HG02870 (cell line): ENCODE results near the gene ASCL4.

ENCODE experiments used
- ATAC-seq: cut with Tn5 transposase; IDR thresholded peaks from one replicate; pipeline ENCODE4 v1.9.1; 2021; ENCODE audit warnings: mild to moderate bottlenecking, moderate library complexity; ENCODE audit not compliant: unreplicated experiment

The ASCL4 gene

DNA sequence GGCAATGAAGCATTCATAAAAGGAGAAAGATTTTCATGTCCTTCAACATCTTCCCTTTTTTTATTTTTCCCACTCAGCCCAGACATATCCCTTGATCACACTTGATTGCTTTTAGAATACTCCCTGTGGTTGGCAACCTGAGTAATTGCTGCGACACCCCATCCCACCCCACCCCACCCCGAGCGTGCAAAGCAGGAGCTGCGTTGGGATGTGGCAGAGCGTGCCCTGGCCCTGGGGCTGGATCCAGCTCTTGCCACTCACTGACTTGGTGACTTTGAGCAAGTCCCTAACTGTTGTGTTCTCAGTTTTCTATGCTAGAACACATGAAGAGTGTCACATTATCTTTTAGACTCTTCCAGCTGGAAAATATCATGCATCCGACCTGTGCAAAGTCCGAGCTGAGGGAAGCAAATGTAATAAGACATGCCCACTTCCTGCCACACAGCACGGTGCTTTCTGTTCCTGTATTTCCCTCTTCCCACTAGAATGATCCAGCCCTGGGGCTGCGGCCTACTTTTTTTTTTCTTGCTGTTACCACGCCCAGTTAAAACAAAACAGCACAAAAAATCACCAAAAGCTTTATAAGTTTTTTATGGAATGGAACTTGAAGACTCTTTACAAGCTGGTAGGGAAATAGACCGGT is 4.0 kb downstream of the ASCL4 start:
- ATAC-seq = no peak

DNA sequence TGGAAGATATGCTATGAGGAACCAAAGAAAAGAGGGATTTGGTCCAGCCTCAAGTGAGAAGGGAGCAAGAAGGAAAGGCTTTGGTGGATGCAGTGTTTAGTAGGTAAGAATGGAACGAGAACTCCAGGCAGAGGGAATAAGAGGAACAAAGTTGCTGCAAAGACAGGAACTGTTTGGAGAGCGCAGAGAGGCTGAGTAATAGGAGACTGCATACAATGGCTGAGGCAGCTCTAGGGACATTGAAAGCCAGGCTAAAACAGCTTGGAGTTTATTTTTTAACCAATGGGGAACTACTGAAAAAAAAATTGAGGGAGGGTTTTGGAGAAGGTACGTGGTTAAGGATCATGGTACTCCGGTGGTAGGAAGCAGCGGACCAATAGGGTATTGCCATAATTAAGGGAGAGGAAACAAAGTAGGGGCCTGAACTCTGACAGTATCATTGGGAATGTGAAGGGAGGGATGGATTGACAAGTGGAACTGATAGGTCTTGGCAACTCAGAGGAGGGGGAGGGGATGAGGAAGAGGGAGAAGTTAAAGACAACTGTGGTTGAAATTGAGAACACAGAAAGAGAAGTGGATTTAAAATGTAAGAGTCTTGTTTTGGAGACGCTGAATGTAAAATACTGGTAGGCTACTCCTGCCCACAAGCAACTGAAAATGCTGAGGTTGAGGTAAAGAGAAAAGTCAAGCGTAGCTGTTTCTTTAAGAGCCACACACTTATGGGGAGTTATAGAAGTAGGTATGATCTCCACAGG is 4.8 kb downstream of the ASCL4 start:
- peak; percentile 74 for ATAC-seq

DNA sequence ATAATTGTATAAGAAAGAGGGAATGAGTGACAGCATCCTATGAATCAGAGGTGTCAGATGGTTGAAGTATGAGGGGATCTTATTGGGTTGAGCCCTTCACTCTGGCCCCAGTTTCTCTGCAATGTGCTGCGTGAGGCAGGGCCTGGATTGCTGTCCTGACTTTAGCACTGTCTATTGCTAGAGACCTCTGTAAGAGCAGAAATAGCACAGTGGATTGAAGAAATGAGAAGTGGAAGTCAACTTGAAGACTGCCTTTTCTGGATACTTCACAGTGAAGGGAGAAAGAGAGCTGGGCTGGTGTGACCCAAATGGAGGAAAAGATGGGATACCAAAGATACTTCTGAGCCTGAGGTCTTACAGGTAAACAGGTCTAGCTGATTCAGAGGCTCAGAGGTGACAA is 5.8 kb downstream of the ASCL4 start:
- ATAC-seq = no peak

DNA sequence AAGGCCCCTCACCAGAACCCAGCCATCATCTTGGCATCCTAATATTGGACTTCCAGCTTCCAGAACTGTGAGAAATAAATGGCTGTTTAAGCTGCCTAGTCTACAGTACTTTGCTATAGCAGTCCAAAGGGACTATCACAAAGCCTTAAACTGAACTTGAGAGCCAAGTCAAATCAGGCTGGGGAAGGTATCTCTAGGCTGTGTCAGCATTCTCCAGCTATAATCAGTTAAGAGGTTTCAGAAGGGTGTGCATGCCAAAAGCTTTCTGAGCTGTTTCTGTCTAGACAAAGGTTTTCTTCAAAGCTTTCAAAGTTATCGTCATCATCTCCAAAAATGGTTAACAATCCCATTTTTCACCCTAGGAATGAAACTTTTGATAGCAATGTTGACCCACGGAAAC is 7.6 kb downstream of the ASCL4 start:
- no peak for ATAC-seq

DNA sequence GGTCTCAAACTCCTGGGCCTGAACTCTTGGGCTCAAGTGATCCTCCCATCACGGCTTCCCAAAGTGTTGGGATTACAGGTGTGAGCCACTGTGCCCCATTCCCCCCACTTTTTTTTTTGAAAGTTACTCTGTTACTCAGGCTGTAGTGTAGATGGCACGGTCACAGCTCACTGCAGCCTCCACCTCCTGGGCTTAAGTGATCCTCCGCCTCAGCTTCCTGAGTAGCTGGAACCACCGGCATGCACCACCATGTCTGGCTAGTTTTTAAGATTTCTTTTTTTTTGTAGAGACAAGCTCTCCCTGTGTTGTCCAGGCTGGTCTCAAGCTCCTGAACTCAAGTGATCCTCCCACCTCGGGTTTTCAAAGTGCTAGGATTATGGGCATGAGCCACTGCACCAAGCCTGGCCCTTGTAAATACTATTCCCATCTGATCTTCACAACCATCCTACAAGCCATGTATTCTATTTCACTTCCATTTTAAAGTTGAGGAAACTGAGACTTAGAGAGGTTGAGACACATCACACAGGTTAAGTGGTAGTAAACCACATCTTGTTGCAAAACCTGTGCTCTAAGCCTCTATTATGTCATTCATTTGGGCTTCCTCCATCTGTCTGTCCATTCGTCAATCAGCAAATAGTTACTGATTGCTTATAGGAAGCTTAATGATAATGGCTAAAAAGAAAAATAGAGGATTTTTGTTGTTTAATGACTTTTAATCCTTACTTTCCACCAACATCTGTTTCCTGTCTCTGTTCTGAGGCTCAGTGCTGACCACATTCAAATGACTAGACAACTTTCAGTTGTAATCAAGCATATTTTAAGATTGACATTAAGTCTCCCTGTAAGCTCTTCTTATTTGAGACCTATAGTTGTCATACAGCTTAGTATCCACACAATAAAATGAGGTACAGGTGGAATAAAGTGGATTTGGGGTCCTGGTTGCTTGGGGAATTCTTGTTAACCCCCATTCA is 9.2 kb downstream of the ASCL4 start:
- peak; percentile 45 for ATAC-seq

DNA sequence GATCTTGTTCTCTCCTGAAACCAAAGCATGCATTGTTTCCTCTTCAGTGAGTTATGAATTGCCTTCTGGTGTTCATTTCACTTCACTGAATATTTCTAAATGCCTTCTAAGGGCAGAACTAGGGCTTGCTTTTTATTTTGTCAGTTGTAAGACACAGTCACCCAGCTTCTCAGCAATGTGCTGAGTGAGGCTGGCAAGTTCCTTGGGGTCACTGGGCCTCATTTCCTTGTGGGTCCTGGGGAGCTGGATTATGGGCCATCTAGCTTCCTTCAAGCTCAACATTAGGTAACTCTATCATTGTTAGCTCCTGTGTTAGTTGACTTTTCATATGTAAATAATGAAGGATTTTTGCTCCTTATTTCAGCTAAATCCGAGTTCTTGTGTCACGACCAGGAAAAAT is 13.8 kb downstream of the ASCL4 start:
- ATAC-seq = no peak

DNA sequence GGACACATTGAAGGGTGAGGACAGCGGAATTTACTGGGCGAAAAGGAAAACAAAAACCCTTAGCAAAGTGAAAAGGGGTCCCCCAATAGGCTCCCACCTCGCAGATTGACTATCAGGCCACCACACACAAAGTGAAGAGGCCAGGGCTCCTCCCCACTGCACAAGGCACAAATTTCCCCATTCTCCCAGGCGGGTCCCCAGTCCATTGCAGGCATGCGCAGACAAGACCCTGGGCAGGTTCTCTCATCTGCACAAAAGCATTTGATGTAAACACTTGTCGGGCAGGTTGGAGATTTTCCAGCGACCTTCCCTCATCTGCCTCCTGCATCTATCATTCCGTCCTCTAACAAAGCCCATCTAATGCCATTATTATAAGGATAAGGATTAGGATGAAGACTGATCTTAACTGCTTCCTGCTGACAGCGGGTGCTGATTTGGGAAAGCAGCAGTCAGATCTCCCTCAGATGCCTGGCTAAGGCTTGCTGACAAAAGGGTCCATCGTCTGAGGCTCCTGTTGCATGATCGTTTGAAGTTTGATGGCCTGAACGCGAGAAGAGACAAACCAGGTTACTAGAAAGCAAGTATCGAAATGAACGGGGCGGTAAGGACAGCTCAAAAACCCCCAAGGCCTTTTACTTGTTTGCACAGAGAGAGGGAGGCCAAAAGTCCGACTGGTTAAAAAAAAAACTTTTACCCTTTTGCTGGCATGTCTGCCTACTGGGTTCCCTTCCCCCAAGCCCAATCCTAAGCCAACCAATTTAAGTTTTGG is 14.4 kb downstream of the ASCL4 start:
- ATAC-seq = no peak

DNA sequence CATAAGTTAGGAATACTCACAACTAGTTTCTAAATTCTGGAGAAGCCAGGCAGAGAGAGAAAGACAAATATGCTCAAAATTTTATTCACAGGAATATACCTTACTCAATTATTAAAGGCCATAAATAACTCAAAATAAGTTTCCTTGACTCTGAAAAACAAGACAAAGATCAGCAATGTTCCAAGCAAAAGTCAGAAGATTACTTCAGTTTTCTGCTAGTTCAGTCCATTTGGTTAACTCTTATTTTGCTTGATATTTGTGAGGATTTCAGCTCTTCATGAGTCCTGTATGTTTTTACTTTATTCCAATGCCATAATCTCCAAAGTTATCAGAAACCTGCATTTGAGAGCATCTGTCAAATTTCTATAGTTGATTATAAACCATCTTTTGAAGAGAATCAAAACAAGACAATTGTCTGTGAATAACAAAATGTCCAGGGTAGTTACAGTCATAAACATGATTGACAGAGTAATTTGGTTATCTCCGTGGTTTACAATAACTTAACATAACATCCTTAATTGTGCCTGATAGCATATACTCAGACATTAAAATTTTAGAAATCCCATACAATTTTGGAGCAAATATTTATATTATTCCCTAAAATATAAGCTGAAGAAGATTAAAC is 17.1 kb downstream of the ASCL4 start:
- no peak for ATAC-seq

DNA sequence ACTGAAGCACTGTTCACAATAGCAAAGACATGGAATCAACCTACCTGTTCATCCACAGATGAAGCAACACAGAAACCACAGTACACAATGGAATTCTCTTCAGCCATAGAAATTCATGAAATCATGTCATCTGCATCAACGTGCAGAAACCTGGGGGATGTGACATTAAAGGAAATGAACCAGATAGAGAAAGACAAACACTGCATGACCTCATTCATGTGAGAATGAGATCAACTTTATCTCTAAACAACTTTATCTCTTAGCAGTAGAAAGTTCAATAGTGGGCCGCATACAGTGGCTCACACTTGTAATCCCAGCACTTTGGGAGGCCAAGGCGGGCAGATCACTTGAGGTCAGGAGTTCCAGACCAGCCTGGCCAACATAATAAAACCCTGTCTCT is 19.9 kb downstream of the ASCL4 start:
- ATAC-seq = no peak

DNA sequence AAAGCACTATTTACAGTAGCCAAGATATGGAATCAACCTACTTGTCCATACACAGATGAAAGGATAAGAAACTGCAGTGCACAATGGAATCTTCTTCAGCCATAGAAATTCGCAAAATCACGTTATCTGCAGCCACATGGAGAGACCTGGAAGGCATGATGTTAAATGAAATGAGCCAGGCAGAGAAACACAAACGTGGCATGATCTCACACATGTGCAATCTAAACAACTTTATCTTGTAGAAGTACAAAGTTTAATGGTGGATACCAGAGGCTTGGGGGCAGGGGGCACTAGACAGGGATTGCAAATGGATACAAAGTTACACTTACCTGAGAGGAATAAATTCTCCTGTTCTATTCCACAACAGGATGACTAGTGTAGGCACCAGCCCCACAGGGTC is 24.1 kb downstream of the ASCL4 start:
- ATAC-seq = no peak

DNA sequence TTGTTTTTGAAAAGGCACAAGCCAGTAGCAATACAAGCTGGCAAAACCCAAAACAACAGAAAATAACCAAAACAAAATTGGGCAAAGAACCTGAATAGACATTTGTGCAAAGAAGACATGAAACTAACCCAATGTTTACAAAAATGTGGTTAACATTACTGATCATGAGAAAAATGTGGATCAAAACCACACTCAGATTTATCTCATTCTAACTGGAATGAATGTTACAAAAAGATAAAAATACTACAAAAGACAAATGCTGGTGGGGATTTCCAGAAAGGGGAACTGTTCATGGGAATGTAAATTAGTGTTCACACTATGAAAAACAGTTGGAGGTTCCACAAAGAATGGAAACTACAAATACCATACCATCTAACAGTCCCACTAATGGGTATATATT is 26.6 kb downstream of the ASCL4 start:
- ATAC-seq = no peak

DNA sequence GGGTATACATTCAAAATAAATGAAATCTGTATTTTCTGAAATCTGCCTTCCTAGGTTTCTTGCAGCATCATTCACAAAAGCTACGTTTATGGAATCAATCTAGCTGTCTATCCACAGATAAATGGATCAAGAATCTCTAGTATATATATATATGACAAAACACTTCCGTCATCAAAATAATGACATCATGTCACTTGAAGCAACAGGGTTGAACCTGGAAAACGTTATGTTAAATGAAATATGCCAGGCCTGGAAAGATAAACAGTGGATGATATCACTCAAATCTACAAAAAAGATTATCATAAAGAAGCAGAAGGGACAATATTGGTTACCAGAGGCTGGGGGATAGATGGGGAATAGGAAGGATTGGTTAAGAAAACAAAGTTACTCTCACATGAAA is 28.6 kb downstream of the ASCL4 start:
- no peak for ATAC-seq

DNA sequence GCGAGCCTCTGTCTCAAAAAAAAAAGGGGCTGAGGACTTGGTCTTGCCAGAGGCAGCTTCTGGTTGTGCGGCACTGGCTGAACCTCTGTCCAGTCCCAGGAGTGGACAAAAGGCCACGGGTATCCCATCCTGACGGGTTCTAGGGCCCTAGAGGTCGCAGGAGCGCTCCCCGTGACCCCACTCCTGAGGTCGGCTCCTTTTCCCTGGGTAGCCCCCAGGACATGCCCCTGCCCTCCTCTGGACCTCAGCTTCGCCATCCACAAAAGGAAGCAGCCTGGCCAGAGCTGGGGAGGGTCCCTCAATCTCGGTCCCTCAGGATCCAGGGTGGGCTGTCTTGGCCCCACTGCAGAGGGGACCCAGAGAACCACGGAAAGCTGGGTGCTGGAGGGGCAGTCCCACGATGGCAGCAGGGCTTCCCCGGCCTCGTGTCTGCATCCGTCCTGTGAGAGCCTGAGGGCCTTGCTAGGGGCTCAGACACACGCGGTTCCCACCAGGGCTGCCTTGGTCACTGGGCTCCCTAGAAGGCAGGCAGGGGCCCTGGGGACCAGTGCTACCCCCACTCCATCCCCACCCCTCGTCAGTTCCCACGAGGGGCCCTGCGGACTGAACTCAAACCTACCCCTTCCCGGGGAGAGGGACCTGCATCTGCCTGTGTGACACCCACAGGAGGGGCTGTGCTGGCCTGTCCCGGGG is 31.1 kb downstream of the ASCL4 start:
- no peak for ATAC-seq

DNA sequence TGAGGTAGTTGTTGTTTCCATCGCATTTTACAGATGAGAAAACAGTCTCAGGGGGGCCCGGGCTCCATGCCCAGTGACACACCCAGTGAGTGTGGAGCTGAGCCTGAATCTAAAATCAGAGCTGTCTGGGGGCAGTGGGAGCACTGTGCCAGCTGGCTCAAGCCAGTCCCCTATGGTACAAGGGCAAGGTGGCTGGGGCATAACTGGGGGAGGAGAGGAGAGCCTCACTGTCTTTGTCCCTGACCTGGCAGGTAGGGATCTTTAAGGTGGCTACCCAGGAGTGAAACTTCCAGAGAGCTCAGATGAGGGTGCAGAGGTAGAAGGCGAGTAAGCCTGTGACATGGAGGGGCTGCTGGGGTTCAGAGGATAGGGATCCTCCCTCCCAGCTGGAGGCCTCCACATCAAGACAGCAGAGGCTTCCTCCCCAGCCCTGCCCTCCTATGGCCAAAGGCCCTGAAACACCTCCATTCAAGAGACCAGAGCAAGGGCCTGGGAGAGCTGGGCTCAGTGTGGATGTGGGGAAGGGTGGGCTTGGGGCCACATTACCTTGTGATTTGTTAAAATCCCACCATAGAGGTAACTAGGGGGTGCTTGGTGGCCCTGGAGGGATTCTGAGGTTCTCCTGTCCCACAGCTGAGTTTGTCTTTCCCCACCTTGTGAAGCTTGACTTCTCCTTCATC is 33.1 kb downstream of the ASCL4 start:
- no peak for ATAC-seq

DNA sequence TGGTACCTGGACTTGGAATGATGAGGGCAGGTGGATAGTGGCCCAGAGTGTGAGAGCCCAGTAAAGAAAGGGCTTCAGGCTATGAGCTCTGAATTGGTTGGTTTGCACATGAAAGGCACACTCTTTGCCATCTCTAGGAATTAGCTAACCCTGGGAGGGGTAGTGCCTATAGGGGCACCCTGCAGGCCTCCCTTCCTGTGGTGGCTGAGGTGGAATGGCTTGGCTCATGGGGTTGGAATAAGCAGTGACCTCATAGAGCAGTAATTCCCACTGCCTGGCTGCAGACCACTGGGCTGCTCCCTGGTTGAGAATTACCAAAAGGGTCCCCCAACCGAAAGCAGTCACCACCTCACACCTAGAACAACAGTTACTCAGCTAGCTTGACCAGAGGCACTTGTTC is 42.7 kb downstream of the ASCL4 start:
- ATAC-seq = no peak

DNA sequence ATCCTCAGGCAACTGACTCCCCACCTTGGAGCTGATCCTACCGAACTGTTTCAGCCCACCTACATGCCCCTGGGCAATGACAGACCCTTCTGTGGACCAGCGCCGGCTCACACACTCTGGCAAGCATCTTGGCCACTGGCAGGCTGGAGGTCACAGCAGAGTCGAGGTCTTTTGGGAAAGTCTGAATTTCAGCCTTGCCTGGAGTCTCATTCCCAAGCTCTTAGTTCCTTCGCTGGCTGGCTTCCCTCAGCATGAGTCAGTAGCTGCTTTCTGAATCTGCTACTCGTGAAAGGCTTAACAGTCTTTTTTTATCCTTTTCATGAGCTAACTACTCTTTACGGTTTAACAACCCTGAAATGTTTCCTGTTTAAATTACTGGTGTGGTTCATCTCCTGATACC is 44.5 kb downstream of the ASCL4 start:
- ATAC-seq = no peak

DNA sequence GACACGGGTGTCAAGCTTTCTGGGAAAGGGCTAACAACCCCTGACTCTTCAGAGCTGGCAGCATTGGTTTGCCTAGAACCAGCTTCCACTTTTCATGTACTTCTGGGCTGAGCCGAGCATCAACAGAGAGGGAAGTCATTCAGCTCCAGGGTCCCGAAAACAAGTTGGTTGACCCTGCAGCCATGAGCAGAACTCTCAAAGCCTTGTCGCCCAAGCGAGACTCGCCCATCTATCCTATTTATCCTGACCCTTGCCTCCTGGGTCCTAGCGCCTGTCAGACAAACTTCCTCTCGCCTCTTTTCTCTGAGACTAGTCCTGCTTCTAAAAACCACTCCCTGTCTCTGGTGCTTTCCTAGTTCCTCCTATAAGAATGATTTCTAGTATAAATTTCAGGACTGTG is 47.9 kb downstream of the ASCL4 start:
- no peak for ATAC-seq
